GM18498 (cell line): Measurements from ENCODE around the gene SPATS2.
"Not testable (repeated sequence)": the region's sequence is repeated elsewhere in the genome, so short reads cannot be mapped to it uniquely, and the experiment has no call there.

Source experiments
- ATAC-seq: cut with Tn5 transposase; IDR thresholded peaks from one replicate; pipeline ENCODE4 v1.9.1; 2021; ENCODE audit warnings: mild to moderate bottlenecking, moderate library complexity; ENCODE audit not compliant: unreplicated experiment

SPATS2 gene

GRCh38 chr12:49403971-49404450 lies 36.7 kb downstream of the SPATS2 start:
- no peak for ATAC-seq

- no peak for ATAC-seq
These were observed 37.7 kb downstream of the SPATS2 start for GRCh38 chr12:49404956-49405355.

- ATAC-seq, result no peak
These were observed 43.6 kb downstream of the SPATS2 start for GRCh38 chr12:49410818-49411217.

GRCh38 chr12:49413010-49413409 lies 45.7 kb downstream of the SPATS2 start:
- ATAC-seq, result no peak

- no peak for ATAC-seq
These were observed 46.5 kb downstream of the SPATS2 start for GRCh38 chr12:49413796-49414195.

GRCh38 chr12:49414364-49414763 lies 47.1 kb downstream of the SPATS2 start:
- ATAC-seq, result no peak

- ATAC-seq, result no peak
These were observed 48.3 kb downstream of the SPATS2 start for GRCh38 chr12:49415521-49415970.

GRCh38 chr12:49416892-49417291 lies 49.6 kb downstream of the SPATS2 start:
- ATAC-seq, result no peak

GRCh38 chr12:49417558-49417957 lies 50.3 kb downstream of the SPATS2 start:
- ATAC-seq, result no peak

- no peak for ATAC-seq
These were observed 53.3 kb downstream of the SPATS2 start for GRCh38 chr12:49420556-49420955.

GRCh38 chr12:49422114-49422513 lies 54.9 kb downstream of the SPATS2 start:
- no peak for ATAC-seq

GRCh38 chr12:49428793-49429192 lies 61.5 kb downstream of the SPATS2 start:
- ATAC-seq, result peak; percentile 45

GRCh38 chr12:49432616-49433015 lies 65.4 kb downstream of the SPATS2 start:
- no peak for ATAC-seq

- ATAC-seq, result not testable (repeated sequence)
These were observed 69.5 kb downstream of the SPATS2 start for GRCh38 chr12:49436799-49437198.

GRCh38 chr12:49439042-49439441 lies 71.8 kb downstream of the SPATS2 start:
- ATAC-seq, result no peak

- no peak for ATAC-seq
These were observed 72.8 kb downstream of the SPATS2 start for GRCh38 chr12:49440035-49440434.

- ATAC-seq, result no peak
These were observed 75.7 kb downstream of the SPATS2 start for GRCh38 chr12:49442915-49443314.

- ATAC-seq, result no peak
These were observed 79.3 kb downstream of the SPATS2 start for GRCh38 chr12:49446571-49446970.

GRCh38 chr12:49448858-49449257 lies 81.6 kb downstream of the SPATS2 start:
- no peak for ATAC-seq

GRCh38 chr12:49451468-49452259 lies 84.4 kb downstream of the SPATS2 start:
- ATAC-seq, result peak; percentile 83

- ATAC-seq, result no peak
These were observed 88.2 kb downstream of the SPATS2 start for GRCh38 chr12:49455501-49455900.

- no peak for ATAC-seq
These were observed 88.9 kb downstream of the SPATS2 start for GRCh38 chr12:49456131-49456679.
